ENCODE results near the gene FILIP1. TPM values are rescaled to one million over a fixed set of nuclear protein-coding genes. Genes with fewer than 3 reads are reported as not detected.

FILIP1 gene
- total RNA-seq, 2 donors from 2014 or later, result 85.8 to 86.3 TPM

GRCh38 chr6:75498862-75499261, 5.3 kb upstream of the FILIP1 start:
- ATAC-seq (no peak), DNase-seq (no peak)
- intact Hi-C loops (cut with DNase I), result no loop called here

GRCh38 chr6:75497994-75498393, 4.4 kb upstream of the FILIP1 start:
- intact Hi-C loops (cut with DNase I), result no loop called here
- DNase-seq (no peak), ATAC-seq (no peak)

GRCh38 chr6:75495011-75495410, 1.4 kb upstream of the FILIP1 start:
- no peak for DNase-seq
- intact Hi-C loops (cut with DNase I), result no loop called here
- ATAC-seq, result no peak

GRCh38 chr6:75494290-75494689, 690 bp upstream of the FILIP1 start:
- intact Hi-C loops (cut with DNase I), result loop anchor here in 1 of 2 donors (5.0 kb wide), 2 partner anchors 57 to 127 kb away; no protein-coding TSS in a partner anchor
- ATAC-seq (no peak), DNase-seq (no peak)

- ATAC-seq (peak; percentile 27 to 29), DNase-seq (no peak)
- intact Hi-C loops (cut with DNase I), result loop anchor here in 1 of 2 donors (5.0 kb wide), 2 partner anchors 55 to 125 kb away; no protein-coding TSS in a partner anchor
These were observed 1.0 kb downstream of the FILIP1 start for GRCh38 chr6:75492386-75493153.

GRCh38 chr6:75491291-75491690, 2.3 kb downstream of the FILIP1 start:
- ATAC-seq (peak; percentile 17 to 37), DNase-seq (no peak)
- intact Hi-C loops (cut with DNase I), result loop anchor here in 1 of 2 donors (5.0 kb wide), 2 partner anchors 54 to 124 kb away; no protein-coding TSS in a partner anchor

GRCh38 chr6:75490706-75491105, 2.9 kb downstream of the FILIP1 start:
- intact Hi-C loops (cut with DNase I), result loop anchor here in 1 of 2 donors (5.0 kb wide), 2 partner anchors 53 to 123 kb away; no protein-coding TSS in a partner anchor
- ATAC-seq (no peak), DNase-seq (no peak)

- DNase-seq (no peak), ATAC-seq (no peak)
- intact Hi-C loops (cut with DNase I), result no loop called here
These were observed 4.6 kb downstream of the FILIP1 start for GRCh38 chr6:75489025-75489424.

- peak in 1 of 2 donors; percentile 50 for ATAC-seq
- intact Hi-C loops (cut with DNase I), result no loop called here
These were observed 5.6 kb downstream of the FILIP1 start for GRCh38 chr6:75488033-75488432.

GRCh38 chr6:75486850-75487518, 6.6 kb downstream of the FILIP1 start:
- ATAC-seq (no peak), DNase-seq (no peak)
- intact Hi-C loops (cut with DNase I), result no loop called here

More at GRCh38 chr6:75488033-75488432, 5.6 kb downstream of the FILIP1 start:
- no peak for DNase-seq

GRCh38 chr6:75484535-75484934, 9.1 kb downstream of the FILIP1 start:
- no peak for ATAC-seq
- DNase-seq, result no peak
- intact Hi-C loops (cut with DNase I), result no loop called here

GRCh38 chr6:75483136-75483952, 10.3 kb downstream of the FILIP1 start:
- intact Hi-C loops (cut with DNase I), result no loop called here
- no peak for ATAC-seq
- DNase-seq, result no peak

GRCh38 chr6:75481936-75482593, 11.5 kb downstream of the FILIP1 start:
- peak in 1 of 2 donors; percentile 49 for ATAC-seq
- no peak for DNase-seq
- intact Hi-C loops (cut with DNase I), result no loop called here

- DNase-seq, result no peak
- peak; percentile 36 to 53 for ATAC-seq
- intact Hi-C loops (cut with DNase I), result no loop called here
These were observed 12.2 kb downstream of the FILIP1 start for GRCh38 chr6:75481394-75481793.

- no peak for DNase-seq
- peak in 1 of 2 donors; percentile 51 for ATAC-seq
- intact Hi-C loops (cut with DNase I), result no loop called here
These were observed 13.2 kb downstream of the FILIP1 start for GRCh38 chr6:75480425-75480824.

- intact Hi-C loops (cut with DNase I), result no loop called here
- no peak for ATAC-seq
These were observed 13.9 kb downstream of the FILIP1 start for GRCh38 chr6:75479712-75480111.

GRCh38 chr6:75478929-75479328, 14.7 kb downstream of the FILIP1 start:
- no peak for DNase-seq
- ATAC-seq, result no peak
- intact Hi-C loops (cut with DNase I), result no loop called here

More at GRCh38 chr6:75479712-75480111, 13.9 kb downstream of the FILIP1 start:
- no peak for DNase-seq

- intact Hi-C loops (cut with DNase I), result no loop called here
These were observed 20.7 kb downstream of the FILIP1 start for GRCh38 chr6:75472885-75473284.

GRCh38 chr6:75467966-75468365, 25.6 kb downstream of the FILIP1 start:
- intact Hi-C loops (cut with DNase I), result no loop called here
- ATAC-seq (peak; percentile 16 to 19), DNase-seq (no peak)

More at GRCh38 chr6:75472885-75473284, 20.7 kb downstream of the FILIP1 start:
- DNase-seq, result no peak
- no peak for ATAC-seq

Data from left cardiac atrium (tissue), 4 donors.